SK-N-SH (cell line): Measurements from ENCODE around the gene GNG12. TPM values are rescaled to one million over a fixed set of nuclear protein-coding genes. Genes with fewer than 3 reads are reported as not detected.

Source experiments
- CTCF ChIA-PET: fragments of 300-600, 350-600 bp; formaldehyde crosslinking; extraction: SDS; loops from one replicate; lab custom pipeline; 2021; lab: Yijun Ruan, JAX
- POLR2A ChIA-PET: fragments of 350-600 bp; sonication (Branson Sonifier 250); formaldehyde crosslinking; extraction: SDS; loops from one replicate; lab custom pipeline; 2020; ENCODE audit warnings: antibody characterized with exemption, inconsistent platforms; lab: Yijun Ruan, JAX
- DNase-seq: peaks from one replicate; pipeline ENCODE4 v3.0.0; 2012
- H2AFZ ChIP-seq: fragments of 200-600 bp; sonication (generic); 2 replicates; pipeline ENCODE4 v1.8.1; 2016; ENCODE audit warnings: antibody characterized with exemption, mild to moderate bottlenecking, low read depth
- H3F3A ChIP-seq: fragments of 200-600 bp; sonication (generic); replicated peaks from 2 replicates; pipeline ENCODE3; 2016; ENCODE audit warnings: antibody characterized with exemption, mild to moderate bottlenecking; ENCODE audit not compliant: insufficient read depth
- H3K27ac ChIP-seq, 2 experiments: fragments of 200-500 bp in 1 of 2; fragments of 200-600 bp in 1 of 2; sonication (Bioruptor generic) in 1 of 2; sonication (generic), shearing (Covaris generic) in 1 of 2; 2 replicates each; pipeline versions ENCODE4 v1.5.1 to v1.6.1; 2014 to 2016; ENCODE audit warnings: low read depth in 2 of 2, inconsistent platforms in 1 of 2, low read length in 1 of 2, mild to moderate bottlenecking in 1 of 2, mixed read lengths in 1 of 2
- H3K27me3 ChIP-seq: fragments of 200-600 bp; sonication (generic), shearing (Covaris generic); 2 replicates; pipeline ENCODE4 v1.6.1; 2016; ENCODE audit warnings: mixed run types; ENCODE audit not compliant: insufficient read depth
- H3K36me3 ChIP-seq, 2 experiments: fragments of 200-500 bp in 1 of 2; fragments of 200-600 bp in 1 of 2; sonication (Bioruptor generic) in 1 of 2; sonication (generic) in 1 of 2; replicated peaks in 1 of 2; 2 replicates each; pipeline versions ENCODE3 to v1.5.1; 2014 to 2016; ENCODE audit warnings: low read length in 1 of 2, mild to moderate bottlenecking in 1 of 2; ENCODE audit not compliant: insufficient read depth in 2 of 2, control insufficient read depth in 1 of 2
- H3K4me1 ChIP-seq, 2 experiments: fragments of 200-500 bp in 1 of 2; fragments of 200-600 bp in 1 of 2; sonication (Bioruptor generic) in 1 of 2; sonication (generic), shearing (Covaris generic) in 1 of 2; 2 replicates each; pipeline versions ENCODE4 v1.5.1 to v1.6.1; 2014 to 2016; ENCODE audit warnings: low read depth in 1 of 2, low read length in 1 of 2, mixed run types in 1 of 2; ENCODE audit not compliant: insufficient read depth in 2 of 2, control insufficient read depth in 1 of 2
- H3K4me2 ChIP-seq: fragments of 200-600 bp; sonication (generic), shearing (Covaris generic); 2 replicates; pipeline ENCODE4 v1.6.1; 2017; ENCODE audit warnings: mixed run types
- H3K4me3 ChIP-seq, 2 experiments: fragments of 200-500 bp in 1 of 2; fragments of 200-600 bp in 1 of 2; sonication (Bioruptor generic) in 1 of 2; sonication (generic), shearing (Covaris generic) in 1 of 2; 2 replicates each; pipeline versions ENCODE4 v1.5.1 to v1.8.1; 2014 to 2016; ENCODE audit warnings: low read depth in 2 of 2, inconsistent platforms in 1 of 2, low read length in 1 of 2, mild to moderate bottlenecking in 1 of 2, mixed read lengths in 1 of 2, moderate library complexity in 1 of 2
- H3K79me2 ChIP-seq: fragments of 200-600 bp; sonication (generic); 2 replicates; pipeline ENCODE4 v1.8.1; 2017; ENCODE audit warnings: mild to moderate bottlenecking; ENCODE audit not compliant: insufficient read depth
- H3K9ac ChIP-seq: fragments of 200-600 bp; sonication (generic); 2 replicates; pipeline ENCODE4 v1.6.1; 2017; ENCODE audit warnings: mixed run types
- H3K9me2 ChIP-seq: fragments of 200-600 bp; sonication (generic); 2 replicates; pipeline ENCODE4 v1.6.1; 2017; ENCODE audit warnings: mixed run types
- H3K9me3 ChIP-seq: fragments of 200-600 bp; sonication (generic); 2 replicates; pipeline ENCODE4 v1.6.1; 2017; ENCODE audit warnings: mixed run types, mild to moderate bottlenecking, moderate library complexity
- H4K20me1 ChIP-seq: fragments of 200-600 bp; sonication (generic); 2 replicates; pipeline ENCODE4 v1.6.1; 2017; ENCODE audit warnings: mild to moderate bottlenecking, mixed run types; ENCODE audit not compliant: insufficient read depth
- CHD2 ChIP-seq: fragments of 150-350 bp; IDR thresholded peaks from 2 replicates; pipeline ENCODE4 v1.6.1; 2018; ENCODE audit warnings: low read length; ENCODE audit not compliant: partially characterized antibody
- EP300 ChIP-seq, 2 experiments: IDR thresholded peaks; 2 replicates each; pipeline versions ENCODE4 v1.4.0 to v1.6.1; 2012; ENCODE audit warnings: borderline replicate concordance in 1 of 2, low read depth in 1 of 2, low read length in 1 of 2
- GABPA ChIP-seq: IDR thresholded peaks from 2 replicates; pipeline ENCODE4 v1.4.0; 2012; ENCODE audit warnings: low read depth, mild to moderate bottlenecking
- JUND ChIP-seq: IDR thresholded peaks from 2 replicates; pipeline ENCODE4 v1.4.0; 2012
- MEF2A ChIP-seq: IDR thresholded peaks from 2 replicates; pipeline ENCODE4 v1.4.0; 2012; ENCODE audit warnings: low read depth, borderline replicate concordance
- MXI1 ChIP-seq: IDR thresholded peaks from 2 replicates; pipeline ENCODE4 v1.6.1; 2012; ENCODE audit warnings: mild to moderate bottlenecking, low read depth, low read length, improper control_type of control experiment
- POLR2AphosphoS5 ChIP-seq: IDR thresholded peaks from 2 replicates; pipeline ENCODE4 v1.6.1; 2012; ENCODE audit warnings: low read depth, low read length
- RFX5 ChIP-seq: IDR thresholded peaks from 2 replicates; pipeline ENCODE4 v1.6.1; 2012; ENCODE audit warnings: mild to moderate bottlenecking, improper control_type of control experiment, low read length
- SMC3 ChIP-seq: IDR thresholded peaks from 2 replicates; pipeline ENCODE4 v1.6.1; 2012; ENCODE audit warnings: low read depth, low read length, improper control_type of control experiment
- TEAD4 ChIP-seq: IDR thresholded peaks from 2 replicates; pipeline ENCODE4 v1.4.0; 2012; ENCODE audit warnings: mild to moderate bottlenecking, borderline replicate concordance; ENCODE audit not compliant: insufficient read depth
- YY1 ChIP-seq: IDR thresholded peaks from 2 replicates; pipeline ENCODE4 v1.4.0; 2012; ENCODE audit warnings: low read depth, mild to moderate bottlenecking
- WGBS: methylation state at CpG from one replicate; pipeline ENCODE4 v1.1.6; 2017; ENCODE audit warnings: low lambda C conversion rate; 5-methylcytosine and 5-hydroxymethylcytosine counted together
- polyA plus RNA-seq, 3 experiments: library from polyadenylated mRNA; depleted of rRNA; stranded (reverse); fragments of >200 nt; gene quantifications; 2 replicates each; pipeline ENCODE4 v1.2.3, GENCODE V29; 2012
- TF ChIP-seq, protein P1 (sequence below): IDR thresholded peaks from 2 replicates; pipeline ENCODE4 v1.4.0; 2012; ENCODE audit warnings: low read depth, borderline replicate concordance
- TF ChIP-seq, protein P2 (sequence below): IDR thresholded peaks from 2 replicates; pipeline ENCODE4 v1.4.0; 2012; ENCODE audit warnings: low read depth, borderline replicate concordance
- TF ChIP-seq, protein P3 (sequence below): fragments of 200-600 bp; sonication (generic); IDR thresholded peaks from 2 replicates; pipeline ENCODE4 v1.6.1; 2017; ENCODE audit warnings: antibody characterized with exemption, mild to moderate bottlenecking, moderate library complexity
- TF ChIP-seq, protein P4 (sequence below): IDR thresholded peaks from 2 replicates; pipeline ENCODE4; 2012

The GNG12 gene
- polyA plus RNA-seq, 1 of the 3 experiments (the other 2 are of a cell fraction): 41.2 TPM

- TF ChIP-seq MXI1 (no peak), MEF2A (no peak), POLR2AphosphoS5 (no peak), CHD2 (no peak), GABPA (no peak), EP300 (IDR thresholded peaks at IDR 0.05; ENCODE audit: borderline replicate concordance in 1 of 2, low read depth in 1 of 2, low read length in 1 of 2) (no peak), TEAD4 (no peak), RFX5 (no peak), YY1 (no peak)
- TF ChIP-seq, protein P1, sequence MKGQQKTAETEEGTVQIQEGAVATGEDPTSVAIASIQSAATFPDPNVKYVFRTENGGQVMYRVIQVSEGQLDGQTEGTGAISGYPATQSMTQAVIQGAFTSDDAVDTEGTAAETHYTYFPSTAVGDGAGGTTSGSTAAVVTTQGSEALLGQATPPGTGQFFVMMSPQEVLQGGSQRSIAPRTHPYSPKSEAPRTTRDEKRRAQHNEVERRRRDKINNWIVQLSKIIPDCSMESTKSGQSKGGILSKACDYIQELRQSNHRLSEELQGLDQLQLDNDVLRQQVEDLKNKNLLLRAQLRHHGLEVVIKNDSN: no peak
- TF ChIP-seq, protein P2, sequence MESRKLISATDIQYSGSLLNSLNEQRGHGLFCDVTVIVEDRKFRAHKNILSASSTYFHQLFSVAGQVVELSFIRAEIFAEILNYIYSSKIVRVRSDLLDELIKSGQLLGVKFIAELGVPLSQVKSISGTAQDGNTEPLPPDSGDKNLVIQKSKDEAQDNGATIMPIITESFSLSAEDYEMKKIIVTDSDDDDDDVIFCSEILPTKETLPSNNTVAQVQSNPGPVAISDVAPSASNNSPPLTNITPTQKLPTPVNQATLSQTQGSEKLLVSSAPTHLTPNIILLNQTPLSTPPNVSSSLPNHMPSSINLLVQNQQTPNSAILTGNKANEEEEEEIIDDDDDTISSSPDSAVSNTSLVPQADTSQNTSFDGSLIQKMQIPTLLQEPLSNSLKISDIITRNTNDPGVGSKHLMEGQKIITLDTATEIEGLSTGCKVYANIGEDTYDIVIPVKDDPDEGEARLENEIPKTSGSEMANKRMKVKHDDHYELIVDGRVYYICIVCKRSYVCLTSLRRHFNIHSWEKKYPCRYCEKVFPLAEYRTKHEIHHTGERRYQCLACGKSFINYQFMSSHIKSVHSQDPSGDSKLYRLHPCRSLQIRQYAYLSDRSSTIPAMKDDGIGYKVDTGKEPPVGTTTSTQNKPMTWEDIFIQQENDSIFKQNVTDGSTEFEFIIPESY: no peak
- no peaks in the 10 kb centered on the region for H3K9me3 ChIP-seq
- H3K4me3 ChIP-seq: no peak overlapping the region
- H3F3A ChIP-seq: no peaks in the 10 kb centered on the region
- no peaks in the 10 kb centered on the region for H3K9me2 ChIP-seq
- peaks cover 0 to 13% of the 10 kb centered on the region in 2 experiments; a peak in 2 of 4 replicates for H3K4me1 ChIP-seq
- CTCF ChIA-PET: interaction anchor here (1.0 to 1.5 kb wide), 2 partner anchors 50 to 304 kb away, joined by 3 read pairs; no protein-coding TSS in a partner anchor
- peaks cover 100% of the 10 kb centered on the region for H3K79me2 ChIP-seq
- peaks cover 2 to 19% of the 10 kb centered on the region in 2 experiments for H3K36me3 ChIP-seq
- no peak for DNase-seq
- H3K4me2 ChIP-seq: no peak overlapping the region
- no peak overlapping the region for H3K27ac ChIP-seq
- no peak overlapping the region for H3K9ac ChIP-seq
- POLR2A ChIA-PET: no interaction called here
- H3K27me3 ChIP-seq: no peaks in the 10 kb centered on the region
- no peak overlapping the region for H2AFZ ChIP-seq
- 94% methylated on average over 7 of the region's 7 CpGs for WGBS
- H4K20me1 ChIP-seq: peaks cover 85% of the 10 kb centered on the region
Observed at GRCh38 chr1:67816095-67816475, 17.2 kb downstream of the GNG12 start.

DNA sequence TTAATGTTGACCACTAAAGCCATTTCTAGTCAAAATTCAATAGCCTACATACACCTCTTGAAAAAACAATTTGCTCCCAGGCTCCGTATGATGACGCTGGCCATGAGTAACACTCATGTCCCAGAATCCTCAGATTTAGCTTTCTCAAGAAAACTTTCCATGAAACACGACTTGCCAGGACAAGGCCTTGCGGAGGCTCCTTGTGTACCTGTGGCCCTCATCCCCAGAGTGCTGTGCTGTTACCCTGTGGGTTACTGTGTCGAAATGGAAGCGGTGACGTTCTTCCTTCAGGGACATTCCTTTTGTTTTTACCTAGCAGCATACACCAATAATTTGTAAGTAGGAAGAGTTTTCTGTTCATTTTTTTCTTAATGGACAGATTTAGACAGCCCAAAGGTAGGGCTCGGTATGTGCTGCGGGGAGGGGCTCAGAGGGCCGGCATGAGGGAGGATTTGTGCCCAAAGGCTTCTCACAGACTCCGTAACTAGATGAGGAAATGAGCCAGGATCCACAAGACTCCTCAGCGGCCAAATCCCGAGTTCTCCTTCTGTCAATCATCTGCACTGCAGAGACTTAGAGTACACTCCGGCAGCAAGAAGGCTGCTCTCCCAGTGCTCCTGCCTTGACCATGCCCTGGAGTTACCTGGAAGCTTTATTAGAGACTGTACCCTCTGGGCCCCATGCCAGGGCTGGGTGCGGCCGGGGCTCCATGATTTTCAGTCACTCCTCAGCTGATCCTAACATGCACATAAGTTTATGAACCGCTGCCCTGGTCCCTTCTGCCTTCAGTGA is 17.8 kb downstream of the GNG12 start:
- Histone ChIP-seq H3K27me3 (no peaks in the 10 kb centered on the region), H3K4me1 (peaks cover 0 to 13% of the 10 kb centered on the region in 2 experiments; a peak in 2 of 4 replicates), H3F3A (no peaks in the 10 kb centered on the region), H4K20me1 (peaks cover 85% of the 10 kb centered on the region), H3K9ac (no peak overlapping the region), H3K4me2 (no peak overlapping the region), H3K27ac (0 out of 4 replicates have a peak overlapping the region, but pooled peaks of 1 of the 2 experiments have one; percentile 17), H3K79me2 (peaks cover 100% of the 10 kb centered on the region), H3K9me2 (no peaks in the 10 kb centered on the region), H3K9me3 (no peaks in the 10 kb centered on the region), H3K4me3 (no peak overlapping the region), H3K36me3 (peaks cover 2 to 15% of the 10 kb centered on the region in 2 experiments), H2AFZ (no peak overlapping the region)
- DNase-seq: no peak
- CTCF ChIA-PET: interaction anchor here (1.0 to 2.7 kb wide), 3 partner anchors 17 to 55 kb away, joined by 3 to 9 read pairs (median 5); no protein-coding TSS in a partner anchor
- POLR2A ChIA-PET: no interaction called here
- 88% methylated on average over 16 of the region's 17 CpGs for WGBS
- TF ChIP-seq JUND: no peak
- TF ChIP-seq, protein P1: no peak
- TF ChIP-seq EP300 (IDR thresholded peaks at IDR 0.05; ENCODE audit: borderline replicate concordance in 1 of 2, low read depth in 1 of 2, low read length in 1 of 2): no peak
- no peak for TF ChIP-seq MEF2A
- no peak for TF ChIP-seq GABPA
- TF ChIP-seq SMC3: no peak
- TF ChIP-seq, protein P3, sequence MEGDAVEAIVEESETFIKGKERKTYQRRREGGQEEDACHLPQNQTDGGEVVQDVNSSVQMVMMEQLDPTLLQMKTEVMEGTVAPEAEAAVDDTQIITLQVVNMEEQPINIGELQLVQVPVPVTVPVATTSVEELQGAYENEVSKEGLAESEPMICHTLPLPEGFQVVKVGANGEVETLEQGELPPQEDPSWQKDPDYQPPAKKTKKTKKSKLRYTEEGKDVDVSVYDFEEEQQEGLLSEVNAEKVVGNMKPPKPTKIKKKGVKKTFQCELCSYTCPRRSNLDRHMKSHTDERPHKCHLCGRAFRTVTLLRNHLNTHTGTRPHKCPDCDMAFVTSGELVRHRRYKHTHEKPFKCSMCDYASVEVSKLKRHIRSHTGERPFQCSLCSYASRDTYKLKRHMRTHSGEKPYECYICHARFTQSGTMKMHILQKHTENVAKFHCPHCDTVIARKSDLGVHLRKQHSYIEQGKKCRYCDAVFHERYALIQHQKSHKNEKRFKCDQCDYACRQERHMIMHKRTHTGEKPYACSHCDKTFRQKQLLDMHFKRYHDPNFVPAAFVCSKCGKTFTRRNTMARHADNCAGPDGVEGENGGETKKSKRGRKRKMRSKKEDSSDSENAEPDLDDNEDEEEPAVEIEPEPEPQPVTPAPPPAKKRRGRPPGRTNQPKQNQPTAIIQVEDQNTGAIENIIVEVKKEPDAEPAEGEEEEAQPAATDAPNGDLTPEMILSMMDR: no peak
- TF ChIP-seq, protein P4, sequence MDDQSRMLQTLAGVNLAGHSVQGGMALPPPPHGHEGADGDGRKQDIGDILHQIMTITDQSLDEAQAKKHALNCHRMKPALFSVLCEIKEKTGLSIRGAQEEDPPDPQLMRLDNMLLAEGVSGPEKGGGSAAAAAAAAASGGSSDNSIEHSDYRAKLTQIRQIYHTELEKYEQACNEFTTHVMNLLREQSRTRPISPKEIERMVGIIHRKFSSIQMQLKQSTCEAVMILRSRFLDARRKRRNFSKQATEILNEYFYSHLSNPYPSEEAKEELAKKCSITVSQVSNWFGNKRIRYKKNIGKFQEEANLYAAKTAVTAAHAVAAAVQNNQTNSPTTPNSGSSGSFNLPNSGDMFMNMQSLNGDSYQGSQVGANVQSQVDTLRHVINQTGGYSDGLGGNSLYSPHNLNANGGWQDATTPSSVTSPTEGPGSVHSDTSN: no peak
